Measurements from ENCODE around the gene YJEFN3.

- TF ChIP-seq, protein P1, sequence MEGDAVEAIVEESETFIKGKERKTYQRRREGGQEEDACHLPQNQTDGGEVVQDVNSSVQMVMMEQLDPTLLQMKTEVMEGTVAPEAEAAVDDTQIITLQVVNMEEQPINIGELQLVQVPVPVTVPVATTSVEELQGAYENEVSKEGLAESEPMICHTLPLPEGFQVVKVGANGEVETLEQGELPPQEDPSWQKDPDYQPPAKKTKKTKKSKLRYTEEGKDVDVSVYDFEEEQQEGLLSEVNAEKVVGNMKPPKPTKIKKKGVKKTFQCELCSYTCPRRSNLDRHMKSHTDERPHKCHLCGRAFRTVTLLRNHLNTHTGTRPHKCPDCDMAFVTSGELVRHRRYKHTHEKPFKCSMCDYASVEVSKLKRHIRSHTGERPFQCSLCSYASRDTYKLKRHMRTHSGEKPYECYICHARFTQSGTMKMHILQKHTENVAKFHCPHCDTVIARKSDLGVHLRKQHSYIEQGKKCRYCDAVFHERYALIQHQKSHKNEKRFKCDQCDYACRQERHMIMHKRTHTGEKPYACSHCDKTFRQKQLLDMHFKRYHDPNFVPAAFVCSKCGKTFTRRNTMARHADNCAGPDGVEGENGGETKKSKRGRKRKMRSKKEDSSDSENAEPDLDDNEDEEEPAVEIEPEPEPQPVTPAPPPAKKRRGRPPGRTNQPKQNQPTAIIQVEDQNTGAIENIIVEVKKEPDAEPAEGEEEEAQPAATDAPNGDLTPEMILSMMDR (IDR thresholded peaks at IDR 0.05): no peak
- no peak for TF ChIP-seq POLR2A (IDR thresholded peaks at IDR 0.05)
Measured at GRCh38 chr19:19533841-19534240, 5.1 kb downstream of the YJEFN3 start.

Data from esophagus squamous epithelium (tissue), 4 donors.